MM.1S (cell line): ENCODE measurements around the gene NTM.

Source experiments
- DNase-seq: peaks from one replicate; pipeline ENCODE4 v3.0.0-alpha.2; 2015
- H2AFZ ChIP-seq: fragments of 300-600 bp; sonication (generic); 2 replicates; pipeline ENCODE4 v1.6.0; 2016; ENCODE audit warnings: antibody characterized with exemption, low read length
- H3F3A ChIP-seq: fragments of 300-600 bp; sonication (generic); 2 replicates; pipeline ENCODE4 v1.6.1; 2016; ENCODE audit warnings: mild to moderate bottlenecking, antibody characterized with exemption, low read length, moderate library complexity, mixed read lengths; ENCODE audit not compliant: insufficient read depth
- H3K27ac ChIP-seq: fragments of 300-600 bp; sonication (generic); 2 replicates; pipeline ENCODE4 v1.5.1; 2016; ENCODE audit warnings: mild to moderate bottlenecking, low read length
- H3K27me3 ChIP-seq: fragments of 300-600 bp; sonication (generic); replicated peaks from 2 replicates; pipeline ENCODE4 v1.6.0; 2016; ENCODE audit warnings: low read length; ENCODE audit not compliant: insufficient read depth
- H3K36me3 ChIP-seq: fragments of 300-600 bp; sonication (generic); replicated peaks from 2 replicates; pipeline ENCODE4 v1.6.1; 2016; ENCODE audit warnings: mild to moderate bottlenecking, low read length, mixed read lengths; ENCODE audit not compliant: insufficient read depth
- H3K4me1 ChIP-seq: fragments of 300-600 bp; sonication (generic); 2 replicates; pipeline ENCODE4 v1.6.1; 2016; ENCODE audit warnings: low read length, mixed read lengths
- H3K4me2 ChIP-seq: fragments of 300-600 bp; sonication (generic); 2 replicates; pipeline ENCODE4 v1.6.0; 2016; ENCODE audit warnings: low read depth, low read length
- H3K4me3 ChIP-seq: fragments of 300-600 bp; sonication (generic); 2 replicates; pipeline ENCODE4 v1.5.1; 2016; ENCODE audit warnings: low read length, mixed read lengths
- H3K79me2 ChIP-seq: fragments of 300-600 bp; sonication (generic); 2 replicates; pipeline ENCODE4 v1.6.1; 2016; ENCODE audit warnings: mixed run types, low read length, mixed read lengths
- H3K9ac ChIP-seq: fragments of 300-600 bp; sonication (generic); 2 replicates; pipeline ENCODE4 v1.6.1; 2016; ENCODE audit warnings: low read length, mixed read lengths
- H3K9me2 ChIP-seq: fragments of 300-600 bp; sonication (generic); replicated peaks from 2 replicates; pipeline ENCODE4 v1.6.1; 2016; ENCODE audit warnings: mild to moderate bottlenecking, low read length, mixed read lengths; ENCODE audit not compliant: insufficient read depth
- H3K9me3 ChIP-seq: fragments of 300-600 bp; sonication (generic); replicated peaks from 2 replicates; pipeline ENCODE4 v1.6.1; 2016; ENCODE audit warnings: mild to moderate bottlenecking, low read length, mixed read lengths; ENCODE audit not compliant: insufficient read depth
- H4K20me1 ChIP-seq: fragments of 300-600 bp; sonication (generic); 2 replicates; pipeline ENCODE4 v1.6.1; 2016; ENCODE audit warnings: mild to moderate bottlenecking, low read length, moderate library complexity, mixed read lengths; ENCODE audit not compliant: insufficient read depth
- EZH2 ChIP-seq: fragments of 300-600 bp; sonication (generic); optimal IDR thresholded peaks from 2 replicates; pipeline ENCODE3; 2017; ENCODE audit warnings: low read depth, mild to moderate bottlenecking, antibody characterized with exemption, low read length, mixed read lengths
- EZH2phosphoT487 ChIP-seq: fragments of 300-600 bp; sonication (generic); IDR thresholded peaks from 2 replicates; pipeline ENCODE4 v1.6.1; 2018; ENCODE audit warnings: antibody characterized with exemption, low read length
- TF ChIP-seq, protein P1 (sequence below): fragments of 300-600 bp; sonication (generic); IDR thresholded peaks from 2 replicates; pipeline ENCODE4 v1.5.1; 2016; ENCODE audit warnings: antibody characterized with exemption, low read length, mixed read lengths

Gene NTM

DNA sequence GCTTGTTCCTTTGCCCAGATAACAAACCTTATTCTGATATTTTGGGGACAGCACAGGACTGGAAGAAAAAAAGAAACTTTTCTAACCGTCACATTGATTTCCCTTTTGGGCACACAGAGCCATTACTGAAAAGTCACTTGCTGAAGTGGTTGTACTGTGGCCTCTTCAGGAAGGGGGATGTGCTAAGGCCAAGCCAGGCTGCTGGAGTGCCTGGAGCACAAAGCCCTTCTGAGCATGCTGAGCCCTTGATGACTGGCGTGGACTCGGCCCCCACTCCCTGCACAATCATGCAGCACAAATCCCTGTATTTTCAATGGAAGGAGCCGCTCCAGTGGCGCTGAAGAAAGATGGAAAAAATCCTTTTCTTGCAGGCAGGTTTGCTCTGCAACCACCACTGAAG lies 164.2 kb downstream of the NTM start:
- Histone ChIP-seq H3K4me3 (no peak overlapping the region), H3K27me3 (no peaks in the 10 kb centered on the region), H3F3A (no peaks in the 10 kb centered on the region), H3K36me3 (no peaks in the 10 kb centered on the region), H3K9ac (no peak overlapping the region), H3K9me2 (no peaks in the 10 kb centered on the region), H3K9me3 (no peaks in the 10 kb centered on the region), H2AFZ (no peak overlapping the region), H3K27ac (no peak overlapping the region), H3K4me1 (no peaks in the 10 kb centered on the region), H4K20me1 (no peaks in the 10 kb centered on the region), H3K4me2 (no peak overlapping the region), H3K79me2 (no peaks in the 10 kb centered on the region)
- DNase-seq: no peak
- TF ChIP-seq EZH2: no peak
- TF ChIP-seq, protein P1, sequence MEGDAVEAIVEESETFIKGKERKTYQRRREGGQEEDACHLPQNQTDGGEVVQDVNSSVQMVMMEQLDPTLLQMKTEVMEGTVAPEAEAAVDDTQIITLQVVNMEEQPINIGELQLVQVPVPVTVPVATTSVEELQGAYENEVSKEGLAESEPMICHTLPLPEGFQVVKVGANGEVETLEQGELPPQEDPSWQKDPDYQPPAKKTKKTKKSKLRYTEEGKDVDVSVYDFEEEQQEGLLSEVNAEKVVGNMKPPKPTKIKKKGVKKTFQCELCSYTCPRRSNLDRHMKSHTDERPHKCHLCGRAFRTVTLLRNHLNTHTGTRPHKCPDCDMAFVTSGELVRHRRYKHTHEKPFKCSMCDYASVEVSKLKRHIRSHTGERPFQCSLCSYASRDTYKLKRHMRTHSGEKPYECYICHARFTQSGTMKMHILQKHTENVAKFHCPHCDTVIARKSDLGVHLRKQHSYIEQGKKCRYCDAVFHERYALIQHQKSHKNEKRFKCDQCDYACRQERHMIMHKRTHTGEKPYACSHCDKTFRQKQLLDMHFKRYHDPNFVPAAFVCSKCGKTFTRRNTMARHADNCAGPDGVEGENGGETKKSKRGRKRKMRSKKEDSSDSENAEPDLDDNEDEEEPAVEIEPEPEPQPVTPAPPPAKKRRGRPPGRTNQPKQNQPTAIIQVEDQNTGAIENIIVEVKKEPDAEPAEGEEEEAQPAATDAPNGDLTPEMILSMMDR: no peak
- no peak for TF ChIP-seq EZH2phosphoT487

DNA sequence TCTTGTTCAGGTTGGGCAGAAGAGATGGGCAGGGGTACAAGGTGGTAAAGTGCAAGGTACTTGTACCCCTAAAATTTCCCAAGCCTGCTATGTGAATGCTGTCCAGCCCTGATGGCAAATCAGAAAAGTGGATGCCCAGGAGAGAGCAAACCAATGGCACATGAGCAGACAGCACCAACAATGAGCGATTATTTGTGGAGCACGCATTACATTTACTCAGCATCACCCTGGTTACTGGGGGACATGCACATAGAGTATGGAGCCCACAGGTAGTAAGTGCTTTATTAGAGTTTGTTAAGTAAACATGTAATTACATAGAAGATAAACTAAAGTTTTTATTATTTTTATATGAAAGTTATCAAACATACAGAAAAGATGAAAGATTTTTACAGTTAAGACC lies 165.7 kb downstream of the NTM start:
- no peak overlapping the region for H3K9ac ChIP-seq
- H3F3A ChIP-seq: no peaks in the 10 kb centered on the region
- no peak overlapping the region for H3K4me2 ChIP-seq
- H3K4me3 ChIP-seq: no peak overlapping the region
- TF ChIP-seq, protein P1: no peak
- TF ChIP-seq EZH2: no peak
- TF ChIP-seq EZH2phosphoT487: no peak
- H3K9me3 ChIP-seq: no peaks in the 10 kb centered on the region
- no peak for DNase-seq
- H4K20me1 ChIP-seq: no peaks in the 10 kb centered on the region
- H3K79me2 ChIP-seq: no peaks in the 10 kb centered on the region
- H3K36me3 ChIP-seq: no peaks in the 10 kb centered on the region
- H2AFZ ChIP-seq: no peak overlapping the region
- H3K4me1 ChIP-seq: no peaks in the 10 kb centered on the region
- no peak overlapping the region for H3K27ac ChIP-seq
- H3K27me3 ChIP-seq: no peaks in the 10 kb centered on the region
- no peaks in the 10 kb centered on the region for H3K9me2 ChIP-seq

DNA sequence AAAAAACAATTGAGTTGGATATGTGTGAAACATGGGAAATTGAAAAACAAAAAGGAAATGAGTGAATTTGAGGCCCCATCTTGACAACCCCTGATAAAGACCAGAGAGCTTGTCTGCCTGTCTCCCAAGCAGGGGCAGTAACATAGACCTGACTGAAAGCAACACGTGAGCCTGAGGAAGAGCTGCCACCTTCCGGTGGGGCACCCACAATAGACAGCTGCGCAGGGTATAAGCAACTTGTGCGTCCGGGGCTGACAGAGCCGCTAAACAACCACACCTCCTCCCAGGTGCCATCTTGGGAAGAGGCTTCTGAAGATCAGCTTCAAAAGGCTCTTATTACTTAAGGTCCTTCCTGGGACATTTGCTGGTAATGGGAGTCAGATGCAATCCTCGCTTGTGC lies 166.8 kb downstream of the NTM start:
- Histone ChIP-seq H3K27me3 (no peaks in the 10 kb centered on the region), H3K4me2 (no peak overlapping the region), H3K36me3 (no peaks in the 10 kb centered on the region), H3K9me2 (no peaks in the 10 kb centered on the region), H3K79me2 (no peaks in the 10 kb centered on the region), H3K9ac (no peak overlapping the region), H3F3A (no peaks in the 10 kb centered on the region), H3K27ac (no peak overlapping the region), H2AFZ (no peak overlapping the region), H3K4me3 (no peak overlapping the region), H4K20me1 (no peaks in the 10 kb centered on the region), H3K4me1 (no peaks in the 10 kb centered on the region), H3K9me3 (no peaks in the 10 kb centered on the region)
- no peak for TF ChIP-seq EZH2phosphoT487
- no peak for TF ChIP-seq EZH2
- TF ChIP-seq, protein P1: no peak
- DNase-seq: peak; percentile 33

DNA sequence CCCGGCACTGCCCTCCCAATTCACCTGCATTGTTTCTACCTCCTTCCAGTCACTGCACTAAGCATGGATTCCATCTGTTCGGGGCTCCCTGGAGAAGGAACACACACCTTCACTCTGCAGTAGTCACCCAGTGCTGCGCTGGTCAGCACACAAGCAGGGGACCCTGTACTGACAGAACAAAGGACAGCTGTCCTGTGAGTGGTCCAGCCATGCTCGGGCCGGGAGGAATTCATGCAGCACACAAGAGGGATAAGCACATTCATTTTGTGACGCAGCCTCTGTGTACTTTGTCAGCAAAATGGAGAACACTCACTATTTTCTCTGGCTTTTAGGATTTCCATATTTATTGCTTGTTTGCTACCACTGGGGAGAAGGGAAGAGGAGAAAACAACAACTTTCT lies 167.3 kb downstream of the NTM start:
- no peak for TF ChIP-seq EZH2phosphoT487
- TF ChIP-seq EZH2: no peak
- TF ChIP-seq, protein P1: no peak
- DNase-seq: no peak

More for the DNA sequence above, 167.3 kb downstream of the NTM start:
- Histone ChIP-seq H3K4me1 (no peaks in the 10 kb centered on the region), H3F3A (no peaks in the 10 kb centered on the region), H3K27ac (no peak overlapping the region), H3K9me2 (no peaks in the 10 kb centered on the region), H3K79me2 (no peaks in the 10 kb centered on the region), H3K9ac (no peak overlapping the region), H4K20me1 (no peaks in the 10 kb centered on the region), H3K9me3 (no peaks in the 10 kb centered on the region), H3K4me3 (no peak overlapping the region), H3K4me2 (no peak overlapping the region), H3K27me3 (no peaks in the 10 kb centered on the region), H3K36me3 (no peaks in the 10 kb centered on the region), H2AFZ (no peak overlapping the region)
